Ovary (tissue), 9 donors: ENCODE measurements around the gene OLA1. TPM values are rescaled to one million over a fixed set of nuclear protein-coding genes. Genes with fewer than 3 reads are reported as not detected.

Source experiments
- DNase-seq, 5 donors: peaks; one replicate each; pipeline ENCODE4 v3.0.0-alpha.2; 2019 to 2020
- H3K27ac ChIP-seq, 2 donors: fragments of 200-600 bp; one replicate each; pipeline versions ENCODE4 v1.5.1 to v1.8.0; 2019 to 2022
- H3K27me3 ChIP-seq: fragments of 200-600 bp; one replicate; pipeline ENCODE4 v1.8.0; 2022
- H3K36me3 ChIP-seq: fragments of 200-600 bp; sonication (generic); one replicate; pipeline ENCODE4 v1.5.1; 2019
- H3K4me1 ChIP-seq: one replicate; pipeline ENCODE4 v1.8.1; 2013; ENCODE audit warnings: mild to moderate bottlenecking, moderate library complexity; ENCODE audit not compliant: insufficient read depth
- H3K4me3 ChIP-seq: fragments of 200-600 bp; sonication (generic); one replicate; pipeline ENCODE4 v1.5.1; 2017
- H3K9me3 ChIP-seq, 2 donors: fragments of 200-600 bp in 1 of 2; sonication (generic) in 1 of 2; one replicate each; pipeline versions ENCODE4 v1.5.1 to v1.8.1; 2013 to 2019; ENCODE audit warnings: mild to moderate bottlenecking in 1 of 2, moderate library complexity in 1 of 2
- EP300 ChIP-seq: sonication (generic); formaldehyde crosslinking; IDR thresholded peaks from one replicate; pipeline ENCODE4 v1.6.1; 2017; ENCODE audit warnings: antibody characterized with exemption
- POLR2A ChIP-seq: fragments of 450-650 bp; IDR thresholded peaks from one replicate; pipeline ENCODE4 v1.6.1; 2017; ENCODE audit warnings: antibody characterized with exemption, mild to moderate bottlenecking, moderate library complexity
- WGBS, 3 donors: extraction: QIAGEN DNeasy Blood & Tissue Kit in 1 of 3; methylation state at CpG; one replicate each; pipeline versions ENCODE4 v1.1.5 to v1.1.7; 2013 to 2017; 5-methylcytosine and 5-hydroxymethylcytosine counted together
- intact Hi-C, 4 donors: fragments of 100-400 bp; cut with DNase I; formaldehyde crosslinking; loops; one replicate each; pipeline versions ENCODE4 v1.11.0 to v1.15.1; 2022 to 2023
- polyA plus RNA-seq, 2 donors: library from polyadenylated mRNA; stranded (reverse); fragments of 200-250 nt in 1 of 2; fragments of 350-450 nt in 1 of 2; fragmentation: Illumina TruSeq in 1 of 2; extraction: RNeasy Lipid Tissue Mini Kit (QIAGEN cat#74804) in 1 of 2; gene quantifications; one replicate each; pipeline ENCODE4 v1.2.3, GENCODE V29; 2013 to 2014
- total RNA-seq, 7 donors: library from RNA; depleted of rRNA in 2 of 7; stranded (reverse); fragments of >200 nt in 2 of 7; fragmentation: NEBNext Ultra II Directional in 3 of 7; extraction: Animal tissue kit (Norgen Biotek cat#: 25700) in 3 of 7; gene quantifications; one replicate each; pipeline versions ENCODE4 v1.1.0 to v1.2.4, GENCODE V29; 2016 to 2023
- TF ChIP-seq, protein P1 (sequence below), 3 donors: fragments of 450-650 bp in 2 of 3; fragments of 200-600 bp in 1 of 3; IDR thresholded peaks; one replicate each; pipeline versions ENCODE4 v1.5.1 to v1.8.0; 2016 to 2022; ENCODE audit warnings: antibody characterized with exemption in 3 of 3, mild to moderate bottlenecking in 1 of 3
- donor health status: DM: no; HTN: no; CAD: no; lungs with moderate emphysema.
- donor health status: DM: no; HTN: no; CAD: no.
- donor health status: Bipolar disorder and iron deficiency.
- donor health status: DM: yes; HTN: yes; CAD: no.
- donor health status: DM: no; HTN: no; CAD: no.
- donor health status: DM: yes; HTN: yes; CAD: no.

OLA1 gene
- total and polyA plus RNA-seq, 9 donors, result 25.6 to 127 (median 45.2) TPM

DNA sequence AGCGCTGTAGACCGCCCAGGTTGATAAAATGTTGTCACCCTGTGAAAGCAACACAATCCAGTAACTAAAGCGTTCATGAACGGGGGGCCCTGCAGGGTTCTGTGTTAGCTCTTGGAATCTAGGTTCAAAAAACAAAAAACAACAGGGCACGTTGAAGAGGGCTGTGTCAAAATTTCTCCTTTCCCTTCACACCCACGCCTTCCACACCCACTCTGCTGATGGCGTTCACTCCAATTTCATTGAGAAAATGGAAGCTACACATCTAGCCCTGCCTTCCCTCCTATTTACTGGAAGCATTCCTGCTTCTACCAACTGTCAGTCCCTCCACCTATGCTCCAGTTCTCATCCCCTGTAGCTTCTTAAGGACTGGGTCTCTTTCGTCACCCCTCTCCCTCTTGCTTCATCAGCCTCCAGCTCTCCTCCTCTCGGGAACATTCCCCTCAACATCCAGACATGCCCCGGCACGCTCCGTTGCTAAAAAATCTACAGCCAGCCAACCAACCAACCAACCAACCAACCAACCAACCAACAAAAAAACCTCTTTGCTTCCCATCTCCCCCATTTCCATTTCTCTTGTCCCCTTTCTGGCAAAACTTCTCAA lies 184.7 kb downstream of the OLA1 start:
- DNase-seq, result no peak
- Histone ChIP-seq H3K4me1 (no peaks in the 10 kb centered on the region), H3K9me3 (no peaks in the 10 kb centered on the region), H3K27me3 (no peaks in the 10 kb centered on the region), H3K4me3 (no peak overlapping the region), H3K27ac (no peak overlapping the region), H3K36me3 (no peaks in the 10 kb centered on the region)
- TF ChIP-seq POLR2A (no peak), EP300 (no peak)
- TF ChIP-seq, protein P1, sequence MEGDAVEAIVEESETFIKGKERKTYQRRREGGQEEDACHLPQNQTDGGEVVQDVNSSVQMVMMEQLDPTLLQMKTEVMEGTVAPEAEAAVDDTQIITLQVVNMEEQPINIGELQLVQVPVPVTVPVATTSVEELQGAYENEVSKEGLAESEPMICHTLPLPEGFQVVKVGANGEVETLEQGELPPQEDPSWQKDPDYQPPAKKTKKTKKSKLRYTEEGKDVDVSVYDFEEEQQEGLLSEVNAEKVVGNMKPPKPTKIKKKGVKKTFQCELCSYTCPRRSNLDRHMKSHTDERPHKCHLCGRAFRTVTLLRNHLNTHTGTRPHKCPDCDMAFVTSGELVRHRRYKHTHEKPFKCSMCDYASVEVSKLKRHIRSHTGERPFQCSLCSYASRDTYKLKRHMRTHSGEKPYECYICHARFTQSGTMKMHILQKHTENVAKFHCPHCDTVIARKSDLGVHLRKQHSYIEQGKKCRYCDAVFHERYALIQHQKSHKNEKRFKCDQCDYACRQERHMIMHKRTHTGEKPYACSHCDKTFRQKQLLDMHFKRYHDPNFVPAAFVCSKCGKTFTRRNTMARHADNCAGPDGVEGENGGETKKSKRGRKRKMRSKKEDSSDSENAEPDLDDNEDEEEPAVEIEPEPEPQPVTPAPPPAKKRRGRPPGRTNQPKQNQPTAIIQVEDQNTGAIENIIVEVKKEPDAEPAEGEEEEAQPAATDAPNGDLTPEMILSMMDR (IDR thresholded peaks at IDR 0.05), result no peak
- intact Hi-C loops, result no loop called here
- WGBS, 3 donors, result 90 to 91% (median 91%) methylated on average over 12 of the region's 12 CpGs

- intact Hi-C loops, result no loop called here
These were observed 185.4 kb downstream of the OLA1 start for GRCh38 chr2:174062934-174063333.

GRCh38 chr2:174059884-174060244 lies 188.5 kb downstream of the OLA1 start:
- Histone ChIP-seq H3K27ac (no peak overlapping the region), H3K9me3 (no peaks in the 10 kb centered on the region), H3K4me3 (no peak overlapping the region), H3K36me3 (no peaks in the 10 kb centered on the region), H3K4me1 (no peaks in the 10 kb centered on the region), H3K27me3 (no peaks in the 10 kb centered on the region)
- TF ChIP-seq EP300, result no peak
- no peak for TF ChIP-seq POLR2A
- TF ChIP-seq, protein P1 (IDR thresholded peaks at IDR 0.05), result no peak
- DNase-seq, result no peak
- WGBS, 3 donors, result 92 to 99% (median 99%) methylated on average over 3 of the region's 3 CpGs
- intact Hi-C loops, result loop anchor here in 1 of 4 donors (10.0 kb wide), 1 partner anchor 655 kb away; no protein-coding TSS in a partner anchor

More at GRCh38 chr2:174062934-174063333, 185.4 kb downstream of the OLA1 start:
- no peaks in the 10 kb centered on the region for H3K27me3 ChIP-seq
- TF ChIP-seq, protein P1 (IDR thresholded peaks at IDR 0.05), result no peak
- no peak for TF ChIP-seq POLR2A
- TF ChIP-seq EP300, result no peak
- no peaks in the 10 kb centered on the region for H3K9me3 ChIP-seq
- no peak for DNase-seq
- no peaks in the 10 kb centered on the region for H3K36me3 ChIP-seq
- no peak overlapping the region for H3K27ac ChIP-seq
- H3K4me3 ChIP-seq, result no peak overlapping the region
- no peaks in the 10 kb centered on the region for H3K4me1 ChIP-seq
- WGBS, 3 donors, result 67 to 70% (median 68%) methylated on average over 7 of the region's 7 CpGs

DNA sequence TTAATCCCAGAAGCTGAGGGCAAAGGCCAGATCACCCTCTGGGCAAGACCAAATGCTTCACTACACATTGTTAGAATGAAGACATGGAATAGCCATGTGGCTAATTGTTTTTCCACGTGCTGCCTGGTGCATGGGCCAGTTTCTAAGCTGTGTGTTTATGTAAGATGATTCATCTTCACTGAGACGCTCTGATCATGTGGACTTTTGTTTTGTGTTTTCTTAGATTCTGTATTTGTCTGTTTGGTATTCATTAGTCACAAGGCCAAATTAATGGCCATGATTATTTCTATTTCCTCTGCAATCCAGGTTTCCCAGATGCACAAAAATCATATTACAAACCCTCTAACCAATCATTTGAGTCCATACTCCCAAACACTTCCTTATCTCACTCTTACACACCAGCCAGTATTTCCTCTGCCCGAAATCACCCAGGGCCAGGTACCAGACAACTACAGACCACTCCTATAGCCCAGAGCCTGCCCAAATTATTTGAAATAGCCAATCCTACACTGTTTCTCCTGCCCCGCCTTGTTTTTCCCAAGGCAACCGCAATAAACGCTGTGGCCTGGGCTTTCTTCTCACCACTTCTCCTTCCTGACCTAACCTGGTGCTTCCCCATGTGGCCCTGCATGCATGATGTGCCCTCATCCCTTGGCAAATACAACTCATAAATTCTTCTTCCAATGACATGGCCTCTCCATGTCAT lies 189.0 kb downstream of the OLA1 start:
- no peak for DNase-seq
- Histone ChIP-seq H3K27me3 (no peaks in the 10 kb centered on the region), H3K4me1 (no peaks in the 10 kb centered on the region), H3K9me3 (no peaks in the 10 kb centered on the region), H3K36me3 (no peaks in the 10 kb centered on the region), H3K27ac (no peak overlapping the region), H3K4me3 (no peak overlapping the region)
- TF ChIP-seq EP300 (no peak), POLR2A (no peak)
- TF ChIP-seq, protein P1 (IDR thresholded peaks at IDR 0.05), result no peak
- intact Hi-C loops, result loop anchor here in 1 of 4 donors (10.0 kb wide), 1 partner anchor 655 kb away; no protein-coding TSS in a partner anchor
- WGBS, 3 donors, result 51 to 63% (median 57%) methylated on average over 6 of the region's 6 CpGs
